Fibroblast of lung (primary cell): ENCODE data around the gene LILRA6. TPM values are rescaled to one million over a fixed set of nuclear protein-coding genes. Genes with fewer than 3 reads are reported as not detected.

Experiments used
- DNase-seq, 2 donors: peaks; one replicate each; pipeline versions ENCODE4 v3.0.0 to v3.0.0-alpha.2; 2010; ENCODE audit warnings: low read depth in 2 of 2
- H2AFZ ChIP-seq: 2 replicates; pipeline ENCODE4 v1.5.1; 2012; ENCODE audit warnings: low read length, control low read depth, inconsistent platforms
- H3K27ac ChIP-seq: 2 replicates; pipeline ENCODE4 v1.5.1; 2011; ENCODE audit warnings: low read length, control low read depth; ENCODE audit not compliant: insufficient read depth
- H3K27me3 ChIP-seq: 2 replicates; pipeline ENCODE4 v1.5.1; 2011; ENCODE audit warnings: mild to moderate bottlenecking, low read length; ENCODE audit not compliant: control insufficient read depth, insufficient read depth
- H3K36me3 ChIP-seq: 2 replicates; pipeline ENCODE4 v1.5.1; 2011; ENCODE audit warnings: low read length; ENCODE audit not compliant: control insufficient read depth, insufficient read depth
- H3K4me1 ChIP-seq: 2 replicates; pipeline ENCODE4 v1.5.1; 2011; ENCODE audit warnings: low read length; ENCODE audit not compliant: control insufficient read depth, insufficient read depth; ENCODE audit errors: extremely low read depth
- H3K4me2 ChIP-seq: 2 replicates; pipeline ENCODE4 v1.5.1; 2011; ENCODE audit warnings: low read length, control low read depth; ENCODE audit not compliant: insufficient read depth; ENCODE audit errors: extremely low read depth
- H3K4me3 ChIP-seq, 4 experiments: fragments of 200-600 bp in 1 of 4; sonication (generic) in 1 of 4; replicated peaks in 1 of 4; 2 replicates each; pipeline ENCODE4 v1.5.1; 2011 to 2016; ENCODE audit warnings: low read length in 4 of 4, low read depth in 3 of 4, mild to moderate bottlenecking in 3 of 4, control low read depth in 2 of 4, inconsistent platforms in 1 of 4, mixed read lengths in 1 of 4; ENCODE audit not compliant: insufficient read depth in 1 of 4; ENCODE audit errors: control extremely low read depth in 1 of 4
- H3K79me2 ChIP-seq: 2 replicates; pipeline ENCODE4 v1.5.1; 2012; ENCODE audit warnings: mild to moderate bottlenecking, low read length, inconsistent platforms; ENCODE audit not compliant: control insufficient read depth, insufficient read depth
- H3K9ac ChIP-seq: 2 replicates; pipeline ENCODE4 v1.5.1; 2011; ENCODE audit warnings: mild to moderate bottlenecking, low read length, control low read depth; ENCODE audit not compliant: insufficient read depth
- H3K9me3 ChIP-seq: 2 replicates; pipeline ENCODE4 v1.5.1; 2012; ENCODE audit warnings: low read depth, low read length; ENCODE audit not compliant: control insufficient read depth, insufficient read depth
- H4K20me1 ChIP-seq: 2 replicates; pipeline ENCODE4 v1.5.1; 2011; ENCODE audit warnings: low read length; ENCODE audit not compliant: control insufficient read depth, insufficient read depth; ENCODE audit errors: extremely low read depth
- EZH2 ChIP-seq: IDR thresholded peaks from 2 replicates; pipeline ENCODE4 v1.5.1; 2012; ENCODE audit warnings: low read length, control low read depth, mild to moderate bottlenecking; ENCODE audit errors: missing control alignments
- polyA plus RNA-seq, 2 donors: library from polyadenylated mRNA; depleted of rRNA in 1 of 2; stranded (reverse) in 1 of 2; unstranded in 1 of 2; fragments of >200 nt; gene quantifications; 2 replicates each; pipeline ENCODE4 v1.2.1, GENCODE V29; 2011 to 2012; ENCODE audit warnings: missing spikeins in 1 of 2
- total RNA-seq: library from RNA; depleted of rRNA; stranded (reverse); fragments of >200 nt; gene quantifications from 2 replicates; pipeline ENCODE4 v1.2.1, GENCODE V29; 2014
- TF ChIP-seq, protein P1 (sequence below), 2 donors: IDR thresholded peaks in 1 of 2; conservative IDR thresholded peaks in 1 of 2; 1 replicate in 1 of 2; 2 replicates in 1 of 2; pipeline ENCODE4 v1.5.1; 2011 to 2012; ENCODE audit warnings: low read length in 2 of 2, control low read depth in 1 of 2, inconsistent platforms in 1 of 2, low read depth in 1 of 2, mild to moderate bottlenecking in 1 of 2

The LILRA6 gene
- total and polyA plus RNA-seq, 2 donors (not counting 1 experiment from before 2014, with no cell fraction given): not detected

DNA sequence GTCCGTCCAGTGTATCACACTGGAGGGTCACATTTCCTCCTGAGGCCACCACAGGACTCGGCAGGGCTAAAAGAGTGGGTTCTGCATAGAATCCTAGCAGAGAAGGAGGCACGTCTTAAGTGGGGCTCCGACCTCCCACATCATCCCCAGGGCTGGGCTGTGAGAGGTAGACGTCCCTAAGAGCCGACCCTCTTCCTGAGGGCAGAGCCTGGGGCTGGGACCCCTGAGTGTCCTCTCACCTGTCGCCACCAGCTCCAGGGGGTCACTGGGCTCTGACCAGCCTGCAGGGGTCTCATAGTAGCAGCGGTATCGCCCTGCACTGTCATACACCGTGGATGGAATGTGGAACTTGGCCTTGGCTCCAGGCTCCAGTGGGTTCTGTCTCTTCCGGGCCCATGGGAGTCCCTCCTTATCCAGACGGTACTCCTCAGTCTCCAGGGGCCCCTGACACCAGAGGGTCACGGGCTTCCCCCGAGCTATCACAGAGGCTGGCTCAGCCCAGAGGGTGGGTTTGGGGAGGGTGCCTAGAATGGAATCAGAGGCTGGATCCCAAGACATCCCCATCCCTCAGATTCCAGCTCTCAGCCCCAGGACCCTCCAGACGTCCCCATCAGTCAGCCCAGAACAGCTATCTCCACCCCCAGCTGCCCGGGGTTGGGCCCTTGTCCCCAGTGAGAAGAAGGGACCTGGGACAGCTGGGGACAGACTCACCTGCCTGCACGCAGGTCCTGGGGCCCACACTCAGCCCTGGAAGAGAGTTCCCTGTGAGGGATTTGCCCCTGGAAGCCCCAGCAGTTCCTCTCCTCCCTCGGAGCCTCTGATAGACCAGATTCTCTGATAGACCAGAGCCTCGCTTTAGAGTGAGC, 13.9 kb upstream of the LILRA6 start:
- Histone ChIP-seq H3K79me2 (no peaks in the 10 kb centered on the region), H3K36me3 (no peaks in the 10 kb centered on the region), H3K4me3 (no peak overlapping the region), H3K27ac (no peak overlapping the region), H3K27me3 (no peaks in the 10 kb centered on the region), H3K4me1 (no peaks in the 10 kb centered on the region), H3K9me3 (no peaks in the 10 kb centered on the region), H2AFZ (no peak overlapping the region), H3K9ac (no peak overlapping the region), H3K4me2 (no peak overlapping the region), H4K20me1 (no peaks in the 10 kb centered on the region)
- TF ChIP-seq, protein P1, sequence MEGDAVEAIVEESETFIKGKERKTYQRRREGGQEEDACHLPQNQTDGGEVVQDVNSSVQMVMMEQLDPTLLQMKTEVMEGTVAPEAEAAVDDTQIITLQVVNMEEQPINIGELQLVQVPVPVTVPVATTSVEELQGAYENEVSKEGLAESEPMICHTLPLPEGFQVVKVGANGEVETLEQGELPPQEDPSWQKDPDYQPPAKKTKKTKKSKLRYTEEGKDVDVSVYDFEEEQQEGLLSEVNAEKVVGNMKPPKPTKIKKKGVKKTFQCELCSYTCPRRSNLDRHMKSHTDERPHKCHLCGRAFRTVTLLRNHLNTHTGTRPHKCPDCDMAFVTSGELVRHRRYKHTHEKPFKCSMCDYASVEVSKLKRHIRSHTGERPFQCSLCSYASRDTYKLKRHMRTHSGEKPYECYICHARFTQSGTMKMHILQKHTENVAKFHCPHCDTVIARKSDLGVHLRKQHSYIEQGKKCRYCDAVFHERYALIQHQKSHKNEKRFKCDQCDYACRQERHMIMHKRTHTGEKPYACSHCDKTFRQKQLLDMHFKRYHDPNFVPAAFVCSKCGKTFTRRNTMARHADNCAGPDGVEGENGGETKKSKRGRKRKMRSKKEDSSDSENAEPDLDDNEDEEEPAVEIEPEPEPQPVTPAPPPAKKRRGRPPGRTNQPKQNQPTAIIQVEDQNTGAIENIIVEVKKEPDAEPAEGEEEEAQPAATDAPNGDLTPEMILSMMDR (conservative IDR thresholded peaks at IDR 0.05 in 1 of 2, IDR thresholded peaks at IDR 0.05 in 1 of 2; ENCODE audit: low read depth in 1 of 2, low read length in 2 of 2): no peak
- TF ChIP-seq EZH2: no peak
- no peak for DNase-seq

DNA sequence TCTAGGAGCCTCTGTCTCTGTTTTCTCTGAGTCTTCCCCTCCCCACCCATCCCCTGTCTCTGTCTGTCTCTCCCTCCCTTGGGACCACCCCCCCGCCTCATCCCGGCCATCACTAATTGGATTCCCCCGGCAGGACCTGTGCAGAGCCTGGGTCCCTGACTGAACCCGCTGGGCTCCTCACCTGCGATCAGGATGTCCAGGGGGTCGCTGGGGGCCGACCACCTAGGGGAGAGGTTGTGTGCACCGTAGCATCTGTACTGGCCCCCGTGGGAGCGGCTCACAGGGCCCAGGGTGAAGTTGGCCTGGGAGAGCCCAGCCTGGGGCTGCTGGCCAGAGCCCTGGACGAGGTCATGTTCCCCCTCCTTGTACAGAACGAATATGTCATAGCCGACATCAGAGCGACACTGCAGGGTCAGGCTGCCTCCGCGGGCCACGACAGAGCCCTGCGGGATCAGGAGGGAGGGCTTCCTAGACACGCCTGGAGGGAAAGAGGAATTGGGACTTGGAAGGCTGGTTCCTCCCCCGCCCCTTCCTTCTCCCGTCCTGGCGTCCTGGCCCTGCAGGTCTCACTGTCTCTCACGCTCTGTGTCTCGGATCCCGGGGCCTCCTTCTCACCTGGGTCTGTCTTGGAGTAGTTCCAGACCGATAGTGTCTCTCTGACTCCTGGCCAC, 12.7 kb upstream of the LILRA6 start:
- no peaks in the 10 kb centered on the region for H3K4me1 ChIP-seq
- no peak overlapping the region for H2AFZ ChIP-seq
- H4K20me1 ChIP-seq: no peaks in the 10 kb centered on the region
- no peaks in the 10 kb centered on the region for H3K9me3 ChIP-seq
- TF ChIP-seq, protein P1 (conservative IDR thresholded peaks at IDR 0.05 in 1 of 2, IDR thresholded peaks at IDR 0.05 in 1 of 2; ENCODE audit: low read depth in 1 of 2, low read length in 2 of 2): no peak
- no peak for TF ChIP-seq EZH2
- no peaks in the 10 kb centered on the region for H3K27me3 ChIP-seq
- H3K9ac ChIP-seq: no peak overlapping the region
- no peaks in the 10 kb centered on the region for H3K36me3 ChIP-seq
- H3K4me3 ChIP-seq: no peak overlapping the region
- no peak overlapping the region for H3K4me2 ChIP-seq
- no peak for DNase-seq
- H3K79me2 ChIP-seq: no peaks in the 10 kb centered on the region
- no peak overlapping the region for H3K27ac ChIP-seq

DNA sequence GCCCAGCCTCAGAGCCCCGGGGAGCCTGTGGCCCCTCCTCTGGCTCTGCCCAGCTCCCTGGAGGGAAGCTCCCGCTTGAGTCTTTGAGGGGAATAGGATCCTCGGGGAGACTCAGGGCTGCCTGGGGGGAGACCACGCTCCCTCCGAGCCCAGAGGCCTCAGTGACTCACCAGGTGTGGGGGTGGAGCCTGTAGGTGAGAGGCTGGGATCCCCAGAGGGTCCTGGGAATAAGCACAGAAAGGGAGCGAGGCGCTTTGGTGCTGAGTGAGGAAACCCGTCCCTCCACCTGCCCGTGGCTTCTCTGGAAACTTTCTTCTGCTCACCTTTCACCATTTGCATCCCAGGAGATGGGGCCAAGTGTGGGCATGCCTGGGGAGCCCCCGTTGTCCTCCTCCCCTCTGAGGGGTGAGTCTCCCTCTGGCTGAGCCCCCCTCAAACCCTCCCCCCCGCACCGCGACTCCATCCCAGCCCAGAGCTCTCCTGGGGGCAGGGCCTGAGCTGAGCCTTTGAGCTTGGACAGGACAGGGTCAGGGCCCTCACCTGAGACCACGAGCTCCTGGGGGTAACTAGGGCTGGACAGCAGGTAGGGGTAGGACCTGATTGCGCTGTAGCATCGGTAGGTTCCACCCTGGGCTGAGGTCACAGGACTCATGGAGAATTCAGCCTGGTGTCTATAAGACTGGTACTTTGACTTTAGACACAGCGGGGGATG, 11.8 kb upstream of the LILRA6 start:
- TF ChIP-seq EZH2: no peak
- TF ChIP-seq, protein P1 (conservative IDR thresholded peaks at IDR 0.05 in 1 of 2, IDR thresholded peaks at IDR 0.05 in 1 of 2; ENCODE audit: low read depth in 1 of 2, low read length in 2 of 2): no peak
- Histone ChIP-seq H3K79me2 (no peaks in the 10 kb centered on the region), H4K20me1 (no peaks in the 10 kb centered on the region), H3K36me3 (no peaks in the 10 kb centered on the region), H3K9ac (no peak overlapping the region), H3K27me3 (no peaks in the 10 kb centered on the region), H3K4me3 (no peak overlapping the region), H3K4me1 (no peaks in the 10 kb centered on the region), H3K4me2 (no peak overlapping the region), H3K27ac (no peak overlapping the region), H3K9me3 (no peaks in the 10 kb centered on the region), H2AFZ (no peak overlapping the region)
- DNase-seq: no peak
